Vein endothelial cell (primary cell): ENCODE measurements around the gene NOS1. TPM values are rescaled to one million over a fixed set of nuclear protein-coding genes. Genes with fewer than 3 reads are reported as not detected.

Experiments
- total RNA-seq: library from RNA; depleted of rRNA; stranded (reverse); fragments of >200 nt; gene quantifications from 2 replicates; pipeline ENCODE4 v1.2.3, GENCODE V29; 2012

Gene NOS1
- total RNA-seq, result not detected in 2 replicates

DNA sequence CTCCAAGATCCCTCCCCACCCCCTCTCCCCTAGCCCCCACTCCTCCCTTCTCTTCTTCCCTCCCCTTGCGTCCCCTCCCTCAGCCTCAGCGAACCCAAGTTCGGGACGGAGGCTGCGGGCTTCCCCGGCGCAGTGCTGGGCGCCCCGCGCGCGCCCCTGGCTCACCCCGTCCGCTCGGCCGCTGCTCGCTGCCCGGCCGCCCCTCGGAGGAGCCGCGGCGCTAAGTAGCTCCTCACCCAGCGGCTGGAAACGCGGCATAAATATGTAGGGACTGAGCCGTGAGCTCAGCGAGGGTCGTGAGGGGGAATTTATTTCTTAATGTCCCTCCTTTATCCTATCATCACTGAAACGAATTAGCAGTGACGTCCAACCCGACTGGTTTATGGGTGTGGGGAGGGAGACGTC, at the start of gene NOS1:
NOS1 (minus strand) TSS at position 280 of the 405 bp plus-strand sequence. CDS start 30,557 bp downstream, outside the sequence.

DNA sequence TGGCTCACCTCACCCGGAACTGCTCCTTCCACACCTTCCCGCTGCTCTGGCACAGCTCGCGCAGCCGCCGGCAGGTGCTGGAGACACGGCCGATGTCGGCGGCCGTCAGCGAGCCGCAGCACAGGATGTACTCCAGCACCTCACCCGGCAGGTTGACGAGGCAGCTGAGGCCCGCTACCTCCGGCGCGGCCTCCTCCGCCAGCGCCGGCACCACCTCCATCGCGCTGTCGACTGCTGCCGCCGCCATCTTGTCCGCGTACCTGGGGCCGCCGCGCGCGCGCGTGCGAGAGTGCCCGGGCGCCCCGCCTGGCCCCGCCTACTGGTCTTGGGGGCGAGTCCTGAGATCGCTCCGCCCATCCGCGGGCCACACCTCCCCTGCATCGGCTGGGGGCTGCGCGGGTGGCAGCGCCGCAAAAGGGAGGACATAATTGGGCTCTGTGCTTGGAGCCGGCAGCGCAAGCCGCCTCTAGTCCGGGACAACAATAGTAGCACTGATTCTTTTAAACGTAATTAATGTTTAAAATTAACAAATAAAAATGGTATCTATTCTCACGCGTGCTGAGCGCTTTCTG, 171.1 kb downstream of the NOS1 start, which contains the start of gene FBXO21:
FBXO21 (minus strand) TSS at position 261 of the 572 bp plus-strand sequence; CDS start at position 247, 14 bp downstream.

Other genes with a start within 250 kb of the NOS1 start
- 73.2 and 92.4 TPM in 2 replicates for gene FBXO21, start 171.2 kb downstream of the NOS1 start, total RNA-seq